AG04450 (cell line): Measurements from ENCODE around the gene SLC13A5. TPM values are rescaled to one million over a fixed set of nuclear protein-coding genes. Genes with fewer than 3 reads are reported as not detected.
"Not testable (repeated sequence)": the region's sequence is repeated elsewhere in the genome, so short reads cannot be mapped to it uniquely, and the experiment has no call there.

Experiments
- CTCF ChIA-PET: fragments of 300-600, 350-600 bp; formaldehyde crosslinking; extraction: SDS; loops from one replicate; lab custom pipeline; 2022; ENCODE audit warnings: antibody characterized with exemption, inconsistent platforms; lab: Charles Lee
- POLR2A ChIA-PET: fragments of 350-600 bp; formaldehyde crosslinking; extraction: SDS; loops from one replicate; lab custom pipeline; 2021; ENCODE audit warnings: antibody characterized with exemption, inconsistent platforms; lab: Yijun Ruan, JAX
- DNase-seq: peaks from one replicate; pipeline ENCODE4 v3.0.0-alpha.2; 2011; ENCODE audit warnings: low read depth, low spot score
- H3K27ac ChIP-seq: one replicate; pipeline ENCODE4 v1.5.1; 2012; ENCODE audit warnings: low read depth, low read length, control low read depth
- H3K27me3 ChIP-seq: one replicate; pipeline ENCODE4 v1.6.0; 2012; ENCODE audit warnings: low read length; ENCODE audit not compliant: control insufficient read depth, insufficient read depth
- H3K4me3 ChIP-seq: 2 replicates; pipeline ENCODE4 v1.5.1; 2011; ENCODE audit warnings: mild to moderate bottlenecking, low read depth, low read length, control low read depth
- H3K9me3 ChIP-seq: 2 replicates; pipeline ENCODE4 v1.5.1; 2012; ENCODE audit warnings: low read length; ENCODE audit not compliant: control insufficient read depth, insufficient read depth
- CTCF ChIP-seq: IDR thresholded peaks from 2 replicates; pipeline ENCODE4 v1.5.1; 2011; ENCODE audit warnings: low read depth, low read length, control low read depth, inconsistent platforms
- polyA plus RNA-seq: library from polyadenylated mRNA; depleted of rRNA; stranded (reverse); fragments of >200 nt; gene quantifications from 2 replicates; pipeline ENCODE4 v1.2.3, GENCODE V29; 2011

SLC13A5 gene
- polyA plus RNA-seq, 1 experiment: not detected

- Histone ChIP-seq H3K27me3 (peaks cover 4% of the 10 kb centered on the region), H3K9me3 (no peaks in the 10 kb centered on the region), H3K4me3 (no peak overlapping the region), H3K27ac (no peak overlapping the region)
- CTCF ChIA-PET: no interaction called here
- POLR2A ChIA-PET: no interaction called here
- DNase-seq: no peak
- TF ChIP-seq CTCF: no peak
Observed at GRCh38 chr17:6696906-6697305, 16.3 kb downstream of the SLC13A5 start.

- Histone ChIP-seq H3K27me3 (no peaks in the 10 kb centered on the region), H3K4me3 (no peak overlapping the region), H3K9me3 (no peaks in the 10 kb centered on the region), H3K27ac (no peak overlapping the region)
- CTCF ChIA-PET: no interaction called here
- TF ChIP-seq CTCF: no peak
- DNase-seq: no peak
- POLR2A ChIA-PET: no interaction called here
Observed at GRCh38 chr17:6695565-6695964, 17.6 kb downstream of the SLC13A5 start.

- Histone ChIP-seq H3K27me3 (peaks cover 2% of the 10 kb centered on the region), H3K9me3 (no peaks in the 10 kb centered on the region), H3K4me3 (no peak overlapping the region), H3K27ac (no peak overlapping the region)
- no peak for DNase-seq
- TF ChIP-seq CTCF: no peak
- CTCF ChIA-PET: no interaction called here
- POLR2A ChIA-PET: no interaction called here
Observed at GRCh38 chr17:6695051-6695450, 18.1 kb downstream of the SLC13A5 start.

GRCh38 chr17:6691958-6692357 lies 21.2 kb downstream of the SLC13A5 start:
- DNase-seq, CTCF ChIA-PET, H3K4me3 ChIP-seq, POLR2A ChIA-PET, H3K27me3 ChIP-seq, H3K27ac ChIP-seq, H3K9me3 ChIP-seq: not testable (repeated sequence)

- ChIA-PET POLR2A (no interaction called here), CTCF (no interaction called here)
- Histone ChIP-seq H3K27me3 (peaks cover 3% of the 10 kb centered on the region), H3K4me3 (no peak overlapping the region), H3K9me3 (no peaks in the 10 kb centered on the region), H3K27ac (no peak overlapping the region)
- no peak for DNase-seq
- TF ChIP-seq CTCF: no peak
Observed at GRCh38 chr17:6691546-6691945, 21.6 kb downstream of the SLC13A5 start.

GRCh38 chr17:6690641-6691040 lies 22.5 kb downstream of the SLC13A5 start:
- no peak overlapping the region for H3K4me3 ChIP-seq
- ChIA-PET CTCF (no interaction called here), POLR2A (no interaction called here)
- no peak for TF ChIP-seq CTCF
- H3K27me3 ChIP-seq: peaks cover 6% of the 10 kb centered on the region
- H3K27ac ChIP-seq: no peak overlapping the region
- no peaks in the 10 kb centered on the region for H3K9me3 ChIP-seq
- no peak for DNase-seq
